Effector CD4-positive, alpha-beta T cell (primary cell): ENCODE measurements around the gene GSK3A.

ENCODE experiments used
- DNase-seq: peaks from one replicate; pipeline ENCODE4 v3.0.0-alpha.2; 2020

Gene GSK3A

DNA sequence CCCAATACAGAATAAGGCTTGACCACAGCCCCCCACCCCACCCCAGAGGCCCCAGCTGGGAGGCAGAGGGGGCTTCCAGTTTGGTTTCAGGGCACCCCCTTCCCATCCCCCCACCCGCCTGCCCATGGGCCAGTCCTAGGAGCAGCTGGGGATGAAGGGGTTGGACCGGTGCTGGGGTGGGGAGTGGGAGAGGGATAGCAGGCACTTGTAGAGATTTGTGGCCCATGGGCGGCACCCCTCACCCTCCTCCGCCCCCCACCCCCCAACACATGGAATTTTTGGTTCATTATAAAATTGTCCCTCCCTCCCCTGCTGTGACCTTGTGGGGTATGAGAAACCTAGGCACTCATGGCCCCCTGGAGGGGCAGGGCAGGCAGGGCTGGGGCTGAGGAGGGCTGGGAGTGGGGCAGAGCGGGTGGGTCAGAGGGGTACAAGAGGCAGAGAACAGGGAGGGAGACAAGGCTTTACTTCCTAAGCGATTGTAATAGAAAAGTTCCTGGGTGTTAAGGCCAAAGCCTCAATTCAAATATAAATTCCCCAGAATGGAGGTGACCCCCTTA lies 5.3 kb upstream of the GSK3A start:
- DNase-seq: no peak

DNA sequence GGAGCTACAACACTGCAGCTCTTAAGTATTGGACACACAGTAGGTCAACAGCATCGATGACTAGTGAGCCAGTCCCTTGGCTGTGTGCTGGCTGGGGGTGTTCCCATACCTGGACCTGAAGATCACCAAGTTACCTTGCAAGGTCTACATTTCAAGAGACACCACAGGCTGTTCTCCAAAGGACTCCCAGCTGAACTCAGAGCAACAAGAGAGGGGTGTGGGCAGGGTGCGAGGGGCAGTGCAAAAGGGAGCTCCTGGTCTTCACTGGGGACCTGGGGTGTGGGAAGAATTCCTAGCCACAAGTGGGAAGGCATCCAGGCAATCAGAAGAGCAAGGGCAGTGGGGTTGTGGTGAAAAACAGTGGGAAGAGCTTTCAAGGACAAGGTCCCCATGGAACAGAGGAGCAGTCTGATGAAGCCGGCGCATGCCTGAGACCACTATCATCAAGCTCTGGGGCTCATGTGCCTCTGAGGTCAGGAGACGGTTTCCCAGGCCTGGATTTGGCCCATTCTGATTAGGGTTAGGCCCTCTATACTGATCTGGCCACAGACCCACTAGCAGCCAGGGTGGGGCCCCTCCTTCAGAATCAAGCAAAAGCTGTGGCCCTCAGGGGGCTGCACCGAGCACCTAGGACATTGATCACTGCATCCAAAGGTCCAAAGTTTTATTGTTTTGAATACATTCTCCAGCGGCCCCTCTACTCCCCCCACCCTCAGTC lies 4.7 kb upstream of the GSK3A start:
- DNase-seq: no peak

DNA sequence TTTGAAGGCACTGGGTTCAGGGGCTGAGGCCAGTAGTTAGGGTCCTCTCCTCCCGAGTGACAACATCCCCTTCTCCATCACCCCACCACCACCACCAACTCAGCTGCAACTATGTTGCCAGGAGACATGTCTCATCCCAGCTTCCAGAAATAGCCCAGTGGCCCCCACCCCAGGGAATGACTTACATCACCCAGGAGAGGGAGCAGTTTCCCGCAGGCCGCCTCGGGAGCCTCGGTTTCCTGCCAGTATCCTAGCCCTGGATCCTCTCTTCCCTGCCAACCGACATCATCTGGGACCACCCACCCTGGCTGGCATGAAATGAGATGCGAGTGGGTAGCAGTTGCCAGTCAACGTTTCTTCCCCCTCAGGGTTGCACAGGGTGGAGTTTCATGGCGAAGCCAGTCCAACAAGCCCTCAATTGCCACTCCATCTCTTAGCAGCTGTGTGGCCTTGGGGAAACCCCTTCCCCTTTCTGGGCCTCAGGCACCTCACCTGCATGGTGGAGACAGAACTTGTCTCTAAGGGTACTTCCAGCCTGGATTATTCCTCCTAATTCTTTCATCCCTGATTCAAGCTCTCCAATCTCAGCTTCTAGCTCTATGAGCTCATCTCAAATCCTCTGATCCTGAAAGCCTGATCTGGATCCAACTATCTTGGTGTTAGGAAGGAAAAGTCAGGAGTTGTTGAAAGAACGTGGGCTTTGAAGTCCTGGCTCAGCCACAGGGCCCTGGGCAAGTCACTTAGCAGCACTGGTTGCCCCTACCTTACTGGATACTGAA lies 3.9 kb upstream of the GSK3A start:
- no peak for DNase-seq

DNA sequence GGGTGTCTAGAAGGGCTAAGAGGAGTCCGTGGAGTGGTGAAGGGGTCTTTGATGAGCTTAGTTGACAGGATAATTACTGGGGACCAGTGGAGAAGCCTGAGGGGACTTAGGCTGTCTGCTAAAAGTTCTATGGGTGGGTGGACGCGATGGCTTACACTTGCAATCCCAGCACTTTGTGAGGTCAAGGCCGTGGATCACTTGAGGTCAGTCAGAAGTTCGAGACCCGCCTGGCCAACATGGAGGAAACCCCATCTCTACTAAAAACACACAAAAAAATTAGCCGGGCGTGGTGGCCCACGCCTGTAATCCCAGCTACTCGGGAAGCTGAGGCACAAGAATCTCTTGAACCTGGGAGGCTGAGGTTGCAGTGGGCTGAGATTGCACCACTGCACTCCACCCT lies 2.8 kb upstream of the GSK3A start:
- no peak for DNase-seq

DNA sequence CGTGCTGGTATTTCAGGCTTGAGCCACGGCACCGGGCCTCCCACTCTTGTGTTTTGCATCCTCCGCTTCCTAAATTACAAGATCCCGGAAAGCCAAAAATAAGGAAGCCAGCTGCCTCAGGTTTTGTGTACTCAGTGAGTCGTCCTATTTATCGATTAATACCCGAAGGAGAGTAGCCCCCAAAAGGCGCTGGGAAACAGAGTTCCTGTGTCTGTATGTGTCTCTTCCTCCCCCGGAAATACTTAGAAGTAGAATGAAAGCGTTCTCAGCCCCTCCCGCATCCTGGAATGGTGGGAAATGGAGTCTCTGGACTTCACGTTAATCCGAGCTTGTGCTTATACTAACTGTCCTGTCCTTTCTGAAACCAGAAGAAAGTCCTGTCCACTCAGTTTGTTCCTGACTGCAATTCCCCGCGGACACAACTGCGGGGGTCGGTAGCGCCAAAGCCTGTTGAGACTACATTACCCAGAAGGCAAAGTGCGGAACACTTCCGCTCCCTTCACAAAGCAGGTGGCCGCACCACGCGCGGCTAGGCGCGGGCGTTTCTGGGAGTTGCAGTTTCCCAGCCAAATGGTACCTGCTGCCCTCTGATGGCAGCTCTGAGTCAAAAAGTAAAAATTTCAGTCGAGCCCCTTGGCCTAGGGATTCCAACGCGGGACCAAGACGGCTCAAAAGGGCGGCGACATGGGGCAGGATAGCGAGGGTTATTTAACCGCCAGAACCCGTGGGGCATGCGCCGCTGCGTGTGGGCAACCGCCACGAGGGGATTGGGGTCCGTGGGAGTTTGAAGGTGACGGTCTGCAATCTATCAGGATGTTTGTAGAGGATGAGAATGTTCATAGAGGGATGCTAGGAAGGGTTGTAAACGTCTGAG lies 2.2 kb upstream of the GSK3A start:
- DNase-seq: peak; percentile 89

DNA sequence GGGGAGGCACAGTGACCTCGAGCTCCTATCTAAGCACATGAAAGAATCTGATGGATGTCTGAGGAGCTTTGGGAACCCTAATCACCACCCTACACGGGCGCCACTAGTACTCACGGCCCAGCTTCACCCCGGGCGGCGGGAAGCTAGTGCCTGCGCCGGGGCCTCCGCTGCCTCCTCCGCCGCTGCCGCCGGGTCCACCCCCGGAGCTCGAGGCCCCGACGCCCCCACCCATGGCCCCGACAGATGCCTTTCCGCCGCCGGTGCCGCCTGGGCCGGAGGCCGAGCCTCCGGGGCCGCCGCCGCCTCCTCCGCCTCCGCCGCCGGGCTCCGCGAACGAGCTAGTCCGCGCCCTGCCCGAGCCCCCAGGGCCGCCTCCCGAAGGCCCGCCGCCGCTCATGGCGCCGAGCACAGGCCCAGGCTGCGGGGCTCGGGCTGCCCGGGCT lies 312 bp downstream of the GSK3A start:
- no peak for DNase-seq

DNA sequence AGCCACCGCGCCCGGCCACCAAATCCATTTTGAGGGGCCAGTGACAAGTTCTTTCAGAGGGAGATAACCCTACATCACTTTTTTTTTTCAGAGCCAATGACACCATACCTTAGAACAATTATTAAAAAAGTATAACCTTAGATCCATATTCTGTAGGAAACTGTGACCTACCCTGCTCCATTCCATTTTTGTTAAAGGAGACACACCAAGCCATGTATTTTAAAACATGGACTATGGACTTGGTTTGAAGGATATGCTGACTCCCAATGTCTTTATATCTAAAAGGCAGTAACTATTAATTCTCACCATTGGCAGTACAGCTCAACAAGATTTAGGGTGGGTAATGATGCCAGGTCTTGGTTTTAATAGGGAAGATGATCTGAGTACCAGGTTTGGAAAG lies 1.1 kb downstream of the GSK3A start:
- DNase-seq: no peak

DNA sequence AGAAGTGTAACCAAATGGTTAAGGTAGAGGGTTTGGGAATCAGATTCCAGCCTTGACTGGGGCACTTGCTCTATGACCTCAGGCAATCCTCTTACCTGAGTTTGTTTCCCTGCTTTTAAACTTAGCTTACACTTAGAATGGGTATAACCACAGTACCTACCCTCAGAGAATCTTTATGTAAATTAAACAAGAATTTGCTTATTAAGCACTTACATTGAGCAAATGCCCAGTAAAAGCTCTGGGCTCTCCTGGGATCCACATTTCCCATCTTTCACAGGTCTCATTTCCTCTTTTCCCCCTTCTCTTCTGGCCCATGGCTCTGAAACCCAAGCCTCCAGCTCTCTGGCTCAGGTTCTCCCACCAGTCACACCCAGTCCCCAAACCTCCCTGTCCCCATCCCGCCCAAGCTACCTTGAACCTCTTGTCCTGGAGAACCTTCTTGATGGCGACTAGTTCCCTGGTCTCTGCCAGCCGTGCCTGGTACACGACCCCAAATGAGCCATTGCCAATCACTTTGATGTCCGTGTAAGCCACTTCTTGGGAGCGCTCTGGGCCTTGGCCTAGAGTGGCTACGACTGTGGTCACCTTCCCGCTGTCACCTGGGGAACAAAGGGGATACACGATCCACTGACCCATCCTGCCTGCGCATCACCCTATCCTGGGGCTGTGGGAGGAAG lies 2.7 kb downstream of the GSK3A start:
- DNase-seq: no peak

DNA sequence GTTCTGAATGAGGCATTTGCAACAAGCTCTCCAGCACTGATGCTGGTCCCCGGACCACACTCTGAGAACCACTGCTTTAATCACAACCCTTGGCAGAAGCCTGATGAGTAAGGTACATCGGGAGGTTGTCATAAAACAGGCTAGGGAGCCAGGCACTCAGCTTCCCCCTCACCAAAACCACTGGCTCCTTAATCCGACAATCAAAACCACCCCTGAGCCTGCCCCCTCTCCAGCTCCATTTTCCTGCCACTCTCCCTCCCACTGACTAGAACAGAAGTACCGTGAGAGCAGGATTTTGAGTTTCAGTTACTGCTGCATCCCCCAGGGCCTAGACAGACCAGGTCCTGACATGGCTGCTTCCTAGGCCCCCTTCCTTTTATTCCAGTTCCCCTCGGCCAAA lies 7.2 kb downstream of the GSK3A start:
- DNase-seq: no peak

DNA sequence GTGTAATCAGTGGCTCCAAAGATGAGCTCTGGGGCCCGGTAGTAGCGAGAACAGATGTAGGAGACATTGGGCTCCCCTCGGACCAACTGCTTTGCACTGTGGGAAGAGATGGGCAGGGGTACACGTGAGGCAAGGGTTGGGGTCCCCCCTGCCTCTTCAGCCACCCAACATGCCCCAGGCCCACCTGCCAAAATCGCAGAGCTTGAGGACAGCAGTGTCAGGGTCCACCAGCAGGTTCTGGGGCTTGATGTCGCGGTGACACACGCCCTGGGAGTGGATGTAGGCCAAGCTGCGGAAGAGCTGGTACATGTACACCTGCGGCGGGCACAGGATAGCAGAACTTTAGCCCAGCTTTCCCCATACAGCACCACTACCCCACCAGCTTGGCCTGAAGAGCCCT lies 8.0 kb downstream of the GSK3A start:
- no peak for DNase-seq

DNA sequence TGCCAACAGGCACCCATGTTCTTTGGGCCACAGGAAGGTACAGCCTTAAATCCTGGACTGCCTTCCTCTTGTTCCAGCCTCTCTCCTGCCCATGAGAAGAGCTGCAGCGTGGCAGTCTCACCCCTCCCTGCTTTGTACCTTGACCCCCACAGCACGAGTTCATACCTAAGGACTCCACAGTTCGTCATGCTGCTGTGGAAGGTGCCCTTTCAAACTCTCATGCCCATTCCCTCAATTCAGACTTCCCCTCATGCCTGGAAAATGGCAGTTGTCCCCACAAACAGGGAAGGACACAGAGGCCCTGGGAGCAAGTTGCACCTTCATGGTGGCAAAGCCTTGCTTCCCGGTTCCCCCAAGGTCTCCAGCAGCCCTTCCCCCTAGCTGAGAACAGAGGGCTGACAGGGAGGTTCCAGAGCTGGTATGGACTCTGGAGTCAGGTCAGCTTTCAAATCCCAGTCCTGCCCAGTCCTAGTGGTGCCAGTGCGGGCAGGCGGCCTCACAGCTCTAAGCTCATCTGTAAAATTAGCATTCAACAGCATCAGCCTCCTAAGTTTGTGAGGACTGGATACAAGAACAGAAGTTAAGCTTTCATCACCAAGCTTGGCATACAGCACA lies 8.6 kb downstream of the GSK3A start:
- DNase-seq: no peak

DNA sequence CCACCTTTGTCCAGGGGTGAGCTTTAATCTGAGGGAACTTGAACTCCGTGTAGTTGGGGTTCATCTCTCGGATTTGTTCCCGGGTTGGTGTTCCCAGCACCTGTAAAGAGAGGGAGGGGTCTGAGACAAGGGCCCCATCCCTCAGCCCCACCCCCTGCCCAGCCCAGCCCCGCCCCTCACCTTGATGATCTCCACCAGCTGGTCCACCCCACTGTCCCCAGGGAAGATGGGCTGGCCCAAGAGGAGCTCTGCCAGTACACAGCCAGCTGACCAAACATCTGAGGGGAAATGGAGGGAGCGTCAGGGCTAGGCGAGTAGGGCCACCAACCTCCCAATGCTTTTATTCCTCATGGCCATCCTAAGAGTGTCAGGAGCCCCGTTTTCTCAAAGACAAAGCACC lies 9.3 kb downstream of the GSK3A start:
- no peak for DNase-seq

DNA sequence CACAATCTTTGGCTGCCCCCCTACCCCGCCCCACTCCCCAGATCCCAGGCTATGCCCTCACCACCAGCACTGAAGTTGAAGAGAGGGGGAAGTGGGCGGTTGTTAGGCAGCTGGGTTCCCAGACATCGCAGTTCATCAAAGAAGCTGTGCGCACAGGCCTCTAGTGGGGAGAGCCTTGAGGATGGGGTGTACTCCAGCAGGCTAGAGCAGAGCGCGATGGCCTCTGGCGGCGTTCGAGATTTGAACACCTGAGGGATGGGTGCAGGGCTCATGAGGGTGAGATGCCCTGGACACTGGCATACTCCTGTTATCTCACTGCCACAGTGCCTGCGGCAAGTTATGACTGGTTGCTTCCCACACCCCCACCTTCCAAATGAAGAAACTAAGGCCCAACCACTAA lies 10.0 kb downstream of the GSK3A start:
- no peak for DNase-seq

DNA sequence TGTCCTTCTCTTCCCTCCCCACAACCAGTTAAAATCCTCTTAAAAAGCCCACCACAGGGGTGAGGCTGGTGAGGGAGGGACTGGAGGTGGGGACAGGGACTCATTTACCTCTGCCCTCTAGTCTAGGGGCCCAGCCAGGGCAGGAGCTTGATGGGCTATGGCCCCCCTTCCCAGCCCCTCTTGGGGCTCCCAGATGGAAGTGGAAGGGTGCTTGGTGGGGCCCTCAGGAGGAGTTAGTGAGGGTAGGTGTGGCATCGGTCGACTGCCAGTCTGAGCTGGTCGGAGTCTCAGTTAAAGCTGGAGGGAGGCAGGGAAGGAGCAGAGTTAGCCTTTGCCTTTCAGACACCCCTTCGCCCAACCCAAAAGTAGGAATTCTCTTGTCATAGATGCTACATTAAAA lies 11.8 kb downstream of the GSK3A start:
- no peak for DNase-seq

DNA sequence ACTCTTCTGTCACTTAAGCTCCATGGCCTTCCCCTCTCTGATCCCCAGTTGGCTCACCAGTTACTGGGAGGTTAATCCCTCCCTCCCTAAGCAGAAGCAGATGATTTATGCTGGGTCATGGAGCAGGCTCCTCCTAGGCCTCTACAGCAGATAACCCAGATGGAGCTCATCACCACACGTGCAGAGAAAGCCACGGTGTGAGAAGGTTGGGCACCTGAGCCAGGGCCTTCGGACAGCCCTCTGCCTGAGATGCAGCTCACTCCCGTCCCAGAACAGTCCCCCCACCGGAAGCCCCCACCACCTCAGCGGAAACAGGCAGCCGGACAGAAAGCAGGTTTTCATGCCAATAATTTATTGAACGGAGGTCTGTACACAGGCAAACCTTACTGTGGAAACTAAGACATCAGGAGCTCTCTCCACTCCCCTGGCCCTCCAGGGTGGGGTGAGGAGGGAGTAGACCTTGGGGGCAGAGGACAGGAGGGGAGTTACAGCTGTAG lies 12.5 kb downstream of the GSK3A start:
- DNase-seq: no peak

DNA sequence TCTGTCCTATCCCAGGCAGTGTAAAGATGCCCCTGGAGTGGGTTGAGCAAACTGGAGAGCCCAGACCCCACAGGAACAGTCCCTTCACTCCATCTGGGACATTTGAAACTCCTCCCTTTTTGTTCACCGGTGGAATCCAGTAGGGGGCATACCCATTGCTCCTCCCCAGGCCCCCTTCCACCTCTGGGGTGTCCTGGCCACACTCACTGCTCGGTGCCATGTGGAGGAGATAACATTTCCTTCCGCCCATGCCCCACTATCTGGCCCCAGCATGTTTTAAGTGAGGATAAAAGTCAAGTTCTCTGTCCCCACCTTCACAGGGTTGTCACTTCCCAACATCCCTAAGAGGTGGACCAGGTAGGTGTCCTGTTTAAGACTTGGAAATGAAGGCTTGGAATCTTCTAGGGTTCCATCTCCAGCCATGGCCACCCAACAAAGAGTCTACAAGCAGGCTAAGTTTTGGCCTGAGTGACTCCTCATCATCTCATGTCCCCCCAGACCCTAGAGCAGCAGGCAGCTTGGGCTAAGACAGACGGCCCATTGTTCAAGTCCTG lies 13.0 kb downstream of the GSK3A start:
- no peak for DNase-seq

DNA sequence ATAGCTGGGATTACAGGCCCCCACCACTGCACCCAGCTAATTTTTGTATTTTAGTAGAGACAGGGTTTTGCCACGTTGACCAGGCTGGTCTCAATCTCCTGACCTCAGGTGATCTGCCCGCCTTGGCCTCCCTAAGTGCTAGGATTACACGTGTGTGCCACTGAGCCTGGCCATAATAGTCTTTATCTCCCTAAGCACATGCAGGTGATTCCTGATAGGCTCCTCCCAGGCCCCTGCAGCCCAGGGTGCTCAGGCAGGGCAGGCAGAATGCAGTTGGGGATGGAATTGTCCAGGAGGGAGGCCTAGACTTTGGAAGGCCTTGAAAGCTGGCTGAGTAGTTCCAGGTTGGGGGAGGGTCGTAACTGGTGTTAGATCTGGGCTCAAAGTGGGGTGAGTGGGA lies 13.8 kb downstream of the GSK3A start:
- DNase-seq: no peak

DNA sequence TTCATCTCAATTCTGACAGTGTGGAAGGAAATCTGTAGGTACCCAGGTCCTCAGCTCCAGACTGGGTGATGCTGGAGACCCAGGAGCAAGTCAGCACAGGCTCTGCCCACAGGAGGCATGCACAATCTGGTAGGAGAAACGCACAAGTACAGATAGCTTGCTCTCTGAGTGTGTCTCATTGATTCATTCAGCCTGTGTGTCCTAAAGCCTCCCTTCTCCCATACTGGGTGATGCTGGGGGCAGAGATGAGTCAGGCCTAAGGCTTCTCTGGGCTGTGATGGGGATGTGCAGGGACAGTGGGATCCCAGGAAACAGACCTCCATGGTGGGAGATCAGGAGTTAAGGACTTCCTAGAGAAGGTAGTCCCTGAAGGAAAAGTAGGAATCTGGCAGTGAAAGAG lies 15.5 kb downstream of the GSK3A start:
- no peak for DNase-seq

DNA sequence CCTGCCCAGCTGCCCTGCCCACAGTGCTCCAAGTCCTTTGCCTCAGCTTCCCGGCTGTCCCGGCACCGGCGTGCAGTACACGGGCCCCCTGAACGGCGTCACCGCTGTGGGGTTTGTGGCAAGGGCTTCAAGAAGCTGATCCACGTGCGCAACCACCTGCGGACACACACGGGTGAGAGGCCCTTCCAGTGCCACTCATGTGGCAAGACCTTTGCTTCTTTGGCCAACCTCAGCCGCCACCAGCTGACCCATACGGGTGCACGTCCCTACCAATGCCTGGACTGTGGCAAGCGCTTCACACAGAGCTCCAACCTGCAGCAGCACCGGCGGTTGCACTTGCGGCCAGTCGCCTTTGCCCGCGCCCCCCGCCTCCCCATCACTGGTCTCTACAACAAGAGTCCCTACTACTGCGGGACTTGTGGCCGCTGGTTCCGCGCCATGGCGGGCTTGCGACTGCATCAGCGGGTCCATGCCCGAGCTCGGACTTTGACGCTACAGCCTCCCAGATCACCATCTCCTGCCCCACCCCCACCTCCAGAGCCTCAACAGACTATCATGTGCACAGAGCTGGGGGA lies 16.6 kb downstream of the GSK3A start:
- no peak for DNase-seq

DNA sequence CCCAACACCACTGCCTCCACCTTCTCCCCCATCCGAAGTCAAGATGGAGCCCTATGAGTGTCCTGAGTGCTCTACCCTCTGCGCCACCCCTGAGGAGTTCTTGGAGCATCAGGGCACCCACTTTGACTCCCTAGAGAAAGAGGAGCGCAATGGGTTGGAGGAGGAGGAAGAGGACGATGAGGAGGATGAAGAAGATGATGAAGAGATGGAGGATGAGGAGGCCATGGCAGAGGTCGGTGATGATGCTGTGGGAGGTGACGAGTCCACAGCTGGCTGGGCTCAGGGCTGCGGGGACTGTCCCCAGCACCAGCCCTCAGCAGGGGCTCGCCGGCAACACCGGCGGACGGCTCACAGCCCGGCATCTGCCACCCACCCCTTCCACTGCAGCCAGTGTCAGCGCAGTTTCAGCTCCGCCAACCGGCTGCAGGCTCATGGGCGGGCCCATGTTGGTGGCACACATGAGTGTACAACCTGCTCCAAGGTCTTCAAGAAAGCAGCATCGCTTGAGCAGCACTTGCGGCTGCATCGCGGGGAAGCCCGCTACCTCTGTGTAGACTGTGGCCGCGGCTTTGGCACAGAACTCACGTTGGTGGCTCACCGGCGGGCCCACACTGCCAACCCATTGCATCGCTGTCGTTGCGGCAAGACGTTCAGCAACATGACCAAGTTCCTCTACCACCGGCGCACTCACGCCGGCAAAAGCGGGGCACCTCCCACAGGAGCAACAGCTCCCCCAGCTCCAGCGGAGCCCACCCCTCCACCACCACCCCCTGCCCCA lies 17.3 kb downstream of the GSK3A start:
- DNase-seq: no peak

DNA sequence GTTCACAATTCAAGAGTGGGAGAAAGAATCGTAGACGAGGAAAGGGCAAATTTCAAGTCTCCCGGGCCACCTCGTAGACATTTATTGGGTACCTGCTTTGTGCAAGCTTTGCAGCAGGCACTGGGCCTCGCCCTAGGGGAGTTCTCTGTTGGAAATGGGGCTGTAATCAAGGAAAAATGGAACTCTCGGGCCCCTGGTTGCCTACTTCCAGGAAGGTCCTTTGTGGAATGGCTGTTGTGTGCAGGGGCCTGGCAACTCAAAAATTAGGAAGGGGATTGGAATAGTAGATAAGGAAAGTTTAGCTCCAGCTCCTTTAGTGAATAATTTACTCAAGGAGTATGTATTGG lies 21.7 kb downstream of the GSK3A start:
- DNase-seq: no peak
